ENCODE data around the gene RREB1. TPM values are rescaled to one million over a fixed set of nuclear protein-coding genes. Genes with fewer than 3 reads are reported as not detected.
A peak's percentile ranks its signal among the peaks of the same experiment; 100 is the strongest.

The RREB1 gene, protein sequence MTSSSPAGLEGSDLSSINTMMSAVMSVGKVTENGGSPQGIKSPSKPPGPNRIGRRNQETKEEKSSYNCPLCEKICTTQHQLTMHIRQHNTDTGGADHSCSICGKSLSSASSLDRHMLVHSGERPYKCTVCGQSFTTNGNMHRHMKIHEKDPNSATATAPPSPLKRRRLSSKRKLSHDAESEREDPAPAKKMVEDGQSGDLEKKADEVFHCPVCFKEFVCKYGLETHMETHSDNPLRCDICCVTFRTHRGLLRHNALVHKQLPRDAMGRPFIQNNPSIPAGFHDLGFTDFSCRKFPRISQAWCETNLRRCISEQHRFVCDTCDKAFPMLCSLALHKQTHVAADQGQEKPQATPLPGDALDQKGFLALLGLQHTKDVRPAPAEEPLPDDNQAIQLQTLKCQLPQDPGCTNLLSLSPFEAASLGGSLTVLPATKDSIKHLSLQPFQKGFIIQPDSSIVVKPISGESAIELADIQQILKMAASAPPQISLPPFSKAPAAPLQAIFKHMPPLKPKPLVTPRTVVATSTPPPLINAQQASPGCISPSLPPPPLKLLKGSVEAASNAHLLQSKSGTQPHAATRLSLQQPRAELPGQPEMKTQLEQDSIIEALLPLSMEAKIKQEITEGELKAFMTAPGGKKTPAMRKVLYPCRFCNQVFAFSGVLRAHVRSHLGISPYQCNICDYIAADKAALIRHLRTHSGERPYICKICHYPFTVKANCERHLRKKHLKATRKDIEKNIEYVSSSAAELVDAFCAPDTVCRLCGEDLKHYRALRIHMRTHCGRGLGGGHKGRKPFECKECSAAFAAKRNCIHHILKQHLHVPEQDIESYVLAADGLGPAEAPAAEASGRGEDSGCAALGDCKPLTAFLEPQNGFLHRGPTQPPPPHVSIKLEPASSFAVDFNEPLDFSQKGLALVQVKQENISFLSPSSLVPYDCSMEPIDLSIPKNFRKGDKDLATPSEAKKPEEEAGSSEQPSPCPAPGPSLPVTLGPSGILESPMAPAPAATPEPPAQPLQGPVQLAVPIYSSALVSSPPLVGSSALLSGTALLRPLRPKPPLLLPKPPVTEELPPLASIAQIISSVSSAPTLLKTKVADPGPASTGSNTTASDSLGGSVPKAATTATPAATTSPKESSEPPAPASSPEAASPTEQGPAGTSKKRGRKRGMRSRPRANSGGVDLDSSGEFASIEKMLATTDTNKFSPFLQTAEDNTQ (N-terminal part only)
- total RNA-seq: 10 to 100 TPM; 48.5 to 72.0 (median 58.1) TPM
- 1 to 10 TPM; 3.2 to 7.4 (median 4.7) TPM for polyA plus RNA-seq
- long read RNA-seq, donor 1, partial matches to known transcripts: 67 of 67 reads
- long read RNA-seq, donor 1, other reads (novel, unspliced or antisense): 0 of 67 reads
- long read RNA-seq, donor 2, partial matches to known transcripts: 103 of 128 reads
- long read RNA-seq, donor 2, other reads (novel, unspliced or antisense): 25 of 128 reads

DNA sequence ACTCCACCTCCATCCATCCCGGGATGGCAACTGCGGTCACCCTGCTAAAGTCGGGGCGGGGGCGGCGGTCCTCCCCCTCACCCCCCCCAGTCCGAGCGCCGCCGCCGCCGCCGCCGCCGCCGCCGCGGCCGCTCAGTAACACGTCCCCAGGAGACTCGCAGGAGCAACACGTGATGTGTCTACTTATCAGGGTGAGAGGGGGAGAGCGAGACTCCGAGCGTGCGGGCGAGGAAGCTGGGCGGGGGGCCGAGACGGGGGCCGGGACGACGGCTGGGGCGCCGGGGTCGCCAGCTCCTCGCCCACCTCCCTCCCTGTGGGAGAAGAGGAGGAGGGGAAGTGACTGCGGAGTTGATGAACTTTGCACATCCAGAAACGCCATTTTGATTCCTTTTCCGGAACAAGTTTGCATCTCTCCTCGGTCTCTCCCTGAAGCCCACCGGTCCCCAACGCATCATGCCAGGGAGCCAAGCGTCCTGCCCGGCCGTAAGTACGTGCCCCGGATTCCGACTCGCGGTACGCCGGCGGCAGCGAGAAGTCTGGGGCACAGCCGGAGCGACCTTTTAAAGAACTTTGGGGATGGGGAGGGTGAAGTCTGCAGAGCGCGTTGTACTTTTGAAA is at the start of gene RREB1:
RREB1 (plus strand) TSS at position 384 of the 618 bp plus-strand sequence. CDS start 73,951 bp downstream, outside the sequence.
- no peaks in the 10 kb centered on the region for H3K27me3 ChIP-seq (replicated peaks in 1 of 7)
- WGBS, 5 donors: 0 to 1% (median 0%) methylated on average over 36 to 59 of the region's 59 CpGs
- peak; percentile 92 for DNase-seq
- H3K4me1 ChIP-seq: peaks cover 31 to 51% (median 43%) of the 10 kb centered on the region in 6 donors
- no peaks in the 10 kb centered on the region for H3K36me3 ChIP-seq
- H3K27ac ChIP-seq: peak within 1 kb of the TSS; percentile 91 to 97 (median 94)
- intact Hi-C loops (cut with DNase I; ENCODE audit: low total_unique reads): no loop called here
- TF ChIP-seq POLR2AphosphoS5 (IDR thresholded peaks at IDR 0.05) (peak; percentile 71 to 82 (median 79)), POLR2A (IDR thresholded peaks at IDR 0.05) (peak in 1 of 3 donors; percentile 10)
- TF ChIP-seq, protein P1, sequence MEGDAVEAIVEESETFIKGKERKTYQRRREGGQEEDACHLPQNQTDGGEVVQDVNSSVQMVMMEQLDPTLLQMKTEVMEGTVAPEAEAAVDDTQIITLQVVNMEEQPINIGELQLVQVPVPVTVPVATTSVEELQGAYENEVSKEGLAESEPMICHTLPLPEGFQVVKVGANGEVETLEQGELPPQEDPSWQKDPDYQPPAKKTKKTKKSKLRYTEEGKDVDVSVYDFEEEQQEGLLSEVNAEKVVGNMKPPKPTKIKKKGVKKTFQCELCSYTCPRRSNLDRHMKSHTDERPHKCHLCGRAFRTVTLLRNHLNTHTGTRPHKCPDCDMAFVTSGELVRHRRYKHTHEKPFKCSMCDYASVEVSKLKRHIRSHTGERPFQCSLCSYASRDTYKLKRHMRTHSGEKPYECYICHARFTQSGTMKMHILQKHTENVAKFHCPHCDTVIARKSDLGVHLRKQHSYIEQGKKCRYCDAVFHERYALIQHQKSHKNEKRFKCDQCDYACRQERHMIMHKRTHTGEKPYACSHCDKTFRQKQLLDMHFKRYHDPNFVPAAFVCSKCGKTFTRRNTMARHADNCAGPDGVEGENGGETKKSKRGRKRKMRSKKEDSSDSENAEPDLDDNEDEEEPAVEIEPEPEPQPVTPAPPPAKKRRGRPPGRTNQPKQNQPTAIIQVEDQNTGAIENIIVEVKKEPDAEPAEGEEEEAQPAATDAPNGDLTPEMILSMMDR (IDR thresholded peaks at IDR 0.05 in 8 of 11, conservative IDR thresholded peaks at IDR 0.05 in 3 of 11): no peak
- H3K4me3 ChIP-seq: peak within 1 kb of the TSS; percentile 77 to 97 (median 94)
- no peaks in the 10 kb centered on the region for H3K9me3 ChIP-seq

DNA sequence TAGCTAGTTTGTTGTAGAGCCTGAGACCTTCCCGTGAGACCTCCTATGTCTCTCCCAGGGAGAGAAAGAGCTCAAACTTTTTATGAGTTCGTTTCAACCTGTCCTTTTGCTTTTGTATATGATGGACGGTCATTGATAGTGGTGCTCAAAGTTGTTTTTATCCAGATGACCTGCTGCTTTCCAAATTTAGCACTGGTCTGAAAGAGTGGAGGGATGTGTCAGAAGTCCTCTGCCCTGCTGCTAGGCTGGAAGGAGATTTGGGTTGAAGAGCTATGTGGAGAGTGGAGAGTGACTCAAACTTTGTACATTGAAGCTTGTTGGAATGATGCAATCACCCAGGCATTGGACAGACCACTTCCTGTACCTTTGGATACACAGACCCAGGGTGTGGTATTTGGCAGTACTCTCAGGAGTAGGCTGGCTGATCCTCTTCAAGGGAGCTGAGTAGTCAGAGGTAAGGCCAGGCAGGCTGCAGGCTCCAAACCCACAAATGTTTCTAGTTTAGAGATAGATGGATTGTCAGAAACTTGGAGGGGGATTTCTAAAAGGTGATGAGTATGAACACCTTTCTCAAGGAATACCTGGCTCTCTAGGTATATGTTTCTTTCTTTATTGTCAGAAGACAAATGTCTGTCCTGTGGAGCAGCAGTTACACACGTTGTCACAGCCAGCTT is 49.4 kb upstream of the RREB1 start:
- no peak for TF ChIP-seq POLR2A (IDR thresholded peaks at IDR 0.05)
- TF ChIP-seq, protein P1 (IDR thresholded peaks at IDR 0.05 in 8 of 11, conservative IDR thresholded peaks at IDR 0.05 in 3 of 11): no peak
- no peak for TF ChIP-seq POLR2AphosphoS5 (IDR thresholded peaks at IDR 0.05)
- Histone ChIP-seq H3K4me3 (no peak overlapping the region), H3K4me1 (peaks cover 0 to 10% (median 2%) of the 10 kb centered on the region in 6 donors), H3K27ac (no peak overlapping the region), H3K36me3 (no peaks in the 10 kb centered on the region), H3K9me3 (no peaks in the 10 kb centered on the region), H3K27me3 (replicated peaks in 1 of 7) (no peaks in the 10 kb centered on the region)
- intact Hi-C loops (cut with DNase I; ENCODE audit: low total_unique reads): no loop called here
- 79 to 91% (median 83%) methylated on average over 4 of the region's 4 CpGs for WGBS, 5 donors
- no peak for DNase-seq

DNA sequence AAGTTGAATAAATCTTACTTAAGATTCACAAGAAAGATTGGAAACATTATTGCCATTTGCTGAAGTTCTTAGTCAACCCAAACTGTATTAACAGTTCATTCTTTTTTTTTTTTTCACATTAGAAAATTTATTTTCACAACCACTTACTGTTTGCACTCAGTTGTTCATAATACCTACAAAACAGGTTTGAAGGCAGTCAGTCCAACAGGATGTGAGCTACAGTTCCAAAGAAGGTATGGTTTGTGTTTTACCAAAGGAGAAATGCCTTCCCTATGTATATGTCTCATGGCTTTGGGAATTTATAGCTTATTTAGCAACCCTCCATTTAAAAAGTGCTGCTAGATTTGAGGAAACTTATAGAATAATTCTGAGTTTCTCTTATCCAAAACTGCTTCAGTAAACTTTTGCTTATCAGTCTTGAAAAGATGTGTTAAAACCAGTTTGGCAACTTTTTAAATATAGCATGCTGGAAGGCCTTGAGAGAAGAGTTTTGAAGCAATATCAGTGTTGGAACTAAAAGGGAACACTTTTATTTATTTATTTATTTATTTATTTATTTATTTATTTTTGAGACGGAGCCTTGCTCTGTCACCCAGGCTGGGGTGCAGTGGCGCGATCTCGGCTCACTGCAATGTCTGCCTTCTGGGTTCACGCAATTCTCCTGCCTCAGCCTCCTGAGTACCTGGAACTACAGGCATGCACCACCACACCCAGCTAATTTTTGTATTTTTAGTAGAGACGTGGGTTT is 46.8 kb upstream of the RREB1 start:
- TF ChIP-seq POLR2AphosphoS5 (IDR thresholded peaks at IDR 0.05): no peak
- intact Hi-C loops (cut with DNase I; ENCODE audit: low total_unique reads): no loop called here
- H3K9me3 ChIP-seq: no peaks in the 10 kb centered on the region
- no peaks in the 10 kb centered on the region for H3K36me3 ChIP-seq
- 94 to 98% (median 97%) methylated on average over 6 of the region's 6 CpGs for WGBS, 5 donors
- DNase-seq: no peak
- peaks cover 0 to 9% (median 0%) of the 10 kb centered on the region in 6 donors for H3K4me1 ChIP-seq
- H3K27ac ChIP-seq: no peak overlapping the region
- no peak overlapping the region for H3K4me3 ChIP-seq
- H3K27me3 ChIP-seq (replicated peaks in 1 of 7): no peaks in the 10 kb centered on the region
